GM11168 (cell line): ENCODE data around the gene TTLL4.
"Not testable (repeated sequence)": the region's sequence is repeated elsewhere in the genome, so short reads cannot be mapped to it uniquely, and the experiment has no call there.

Experiments
- in situ Hi-C: fragments of 300-500 bp; cut with MboI; formaldehyde crosslinking; loops from one replicate; pipeline ENCODE4 v1.12.0; 2022; ENCODE audit warnings: low sequenced_read_pairs; ENCODE audit not compliant: unreplicated experiment

Gene TTLL4, protein sequence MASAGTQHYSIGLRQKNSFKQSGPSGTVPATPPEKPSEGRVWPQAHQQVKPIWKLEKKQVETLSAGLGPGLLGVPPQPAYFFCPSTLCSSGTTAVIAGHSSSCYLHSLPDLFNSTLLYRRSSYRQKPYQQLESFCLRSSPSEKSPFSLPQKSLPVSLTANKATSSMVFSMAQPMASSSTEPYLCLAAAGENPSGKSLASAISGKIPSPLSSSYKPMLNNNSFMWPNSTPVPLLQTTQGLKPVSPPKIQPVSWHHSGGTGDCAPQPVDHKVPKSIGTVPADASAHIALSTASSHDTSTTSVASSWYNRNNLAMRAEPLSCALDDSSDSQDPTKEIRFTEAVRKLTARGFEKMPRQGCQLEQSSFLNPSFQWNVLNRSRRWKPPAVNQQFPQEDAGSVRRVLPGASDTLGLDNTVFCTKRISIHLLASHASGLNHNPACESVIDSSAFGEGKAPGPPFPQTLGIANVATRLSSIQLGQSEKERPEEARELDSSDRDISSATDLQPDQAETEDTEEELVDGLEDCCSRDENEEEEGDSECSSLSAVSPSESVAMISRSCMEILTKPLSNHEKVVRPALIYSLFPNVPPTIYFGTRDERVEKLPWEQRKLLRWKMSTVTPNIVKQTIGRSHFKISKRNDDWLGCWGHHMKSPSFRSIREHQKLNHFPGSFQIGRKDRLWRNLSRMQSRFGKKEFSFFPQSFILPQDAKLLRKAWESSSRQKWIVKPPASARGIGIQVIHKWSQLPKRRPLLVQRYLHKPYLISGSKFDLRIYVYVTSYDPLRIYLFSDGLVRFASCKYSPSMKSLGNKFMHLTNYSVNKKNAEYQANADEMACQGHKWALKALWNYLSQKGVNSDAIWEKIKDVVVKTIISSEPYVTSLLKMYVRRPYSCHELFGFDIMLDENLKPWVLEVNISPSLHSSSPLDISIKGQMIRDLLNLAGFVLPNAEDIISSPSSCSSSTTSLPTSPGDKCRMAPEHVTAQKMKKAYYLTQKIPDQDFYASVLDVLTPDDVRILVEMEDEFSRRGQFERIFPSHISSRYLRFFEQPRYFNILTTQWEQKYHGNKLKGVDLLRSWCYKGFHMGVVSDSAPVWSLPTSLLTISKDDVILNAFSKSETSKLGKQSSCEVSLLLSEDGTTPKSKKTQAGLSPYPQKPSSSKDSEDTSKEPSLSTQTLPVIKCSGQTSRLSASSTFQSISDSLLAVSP

DNA sequence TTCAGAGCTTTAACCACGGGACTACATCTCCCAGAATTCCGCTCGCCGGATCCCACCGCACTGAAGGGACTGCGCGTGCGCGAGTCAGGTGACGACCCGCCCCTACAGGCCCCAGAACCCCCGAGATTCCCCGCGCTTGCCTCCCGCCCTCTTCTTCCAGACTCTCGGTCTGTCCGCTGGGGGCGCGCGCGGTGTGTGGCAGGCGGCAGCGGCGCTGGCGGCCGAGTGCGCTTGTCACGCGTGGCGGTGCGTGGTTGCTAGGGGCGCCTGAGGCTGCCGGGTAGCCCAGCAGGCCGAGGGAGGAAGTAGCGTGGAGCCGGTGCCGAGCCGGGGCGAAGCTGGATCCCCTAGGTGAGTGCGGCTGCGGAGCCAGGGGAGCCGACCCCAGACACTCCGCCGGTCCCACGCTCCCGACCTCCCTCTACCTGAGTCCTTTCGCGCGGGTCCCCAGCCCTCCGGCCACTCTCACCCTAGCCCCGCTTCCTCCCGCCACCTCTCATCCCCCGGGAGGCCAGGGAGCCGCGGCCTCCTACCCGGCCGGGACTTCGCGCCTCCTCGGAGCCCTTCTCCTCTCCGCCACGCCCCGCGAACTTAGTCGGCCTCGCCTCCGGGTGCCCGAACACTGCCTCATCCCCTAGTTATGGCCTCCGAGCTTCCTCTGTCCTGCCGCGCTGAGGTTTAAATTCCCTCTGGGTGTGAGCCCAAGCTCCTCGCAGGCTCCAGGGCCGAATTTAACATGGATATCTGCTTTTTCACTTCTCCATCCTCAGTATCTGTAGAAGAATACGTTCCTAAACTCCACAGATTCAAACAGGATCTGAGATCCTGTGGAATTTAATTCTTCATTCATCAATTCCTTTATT is at the start of gene TTLL4:
TTLL4 (plus strand) TSS at position 149 of the 863 bp plus-strand sequence. CDS start 26,842 bp downstream, outside the sequence.
- in situ Hi-C loops: no loop called here

DNA sequence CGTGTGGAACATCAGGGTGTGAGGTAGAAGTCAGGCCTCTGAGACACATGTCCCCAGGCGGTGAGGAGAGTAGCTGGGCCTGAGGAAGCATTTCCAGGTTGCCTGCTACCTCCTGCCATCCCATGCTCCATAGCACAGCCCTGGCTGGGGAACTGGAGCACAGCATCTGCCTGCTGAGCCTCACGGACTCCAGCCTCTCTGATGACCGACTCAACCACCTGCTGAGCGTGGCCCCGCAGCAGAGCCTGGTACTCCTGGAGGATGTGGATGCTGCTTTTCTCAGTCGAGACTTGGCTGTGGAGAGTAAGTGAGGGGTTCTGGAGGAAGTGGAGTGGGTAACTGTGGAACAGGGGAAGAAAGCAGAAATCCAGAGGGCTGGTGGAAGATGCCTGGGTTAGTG is 48.3 kb upstream of the TTLL4 start:
- in situ Hi-C loops: loop anchor here (5.0 kb wide), 1 partner anchor 185 kb away; no protein-coding TSS in a partner anchor

DNA sequence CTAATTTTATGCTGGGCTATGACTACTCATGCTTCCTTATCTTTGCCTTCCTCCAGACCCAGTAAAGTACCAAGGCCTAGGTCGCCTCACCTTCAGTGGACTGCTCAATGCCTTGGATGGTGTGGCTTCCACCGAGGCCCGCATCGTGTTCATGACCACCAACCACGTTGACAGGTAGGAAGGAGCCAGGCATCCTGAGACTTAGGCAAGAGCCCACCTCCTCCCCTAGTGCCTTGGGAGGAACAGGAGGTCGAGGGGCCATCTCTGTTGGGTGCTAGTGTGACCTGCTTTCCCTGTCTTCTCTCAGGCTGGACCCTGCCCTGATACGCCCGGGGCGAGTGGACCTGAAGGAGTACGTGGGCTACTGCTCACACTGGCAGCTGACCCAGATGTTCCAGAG is 47.8 kb upstream of the TTLL4 start:
- in situ Hi-C loops: loop anchor here (5.0 kb wide), 1 partner anchor 184 kb away; no protein-coding TSS in a partner anchor

DNA sequence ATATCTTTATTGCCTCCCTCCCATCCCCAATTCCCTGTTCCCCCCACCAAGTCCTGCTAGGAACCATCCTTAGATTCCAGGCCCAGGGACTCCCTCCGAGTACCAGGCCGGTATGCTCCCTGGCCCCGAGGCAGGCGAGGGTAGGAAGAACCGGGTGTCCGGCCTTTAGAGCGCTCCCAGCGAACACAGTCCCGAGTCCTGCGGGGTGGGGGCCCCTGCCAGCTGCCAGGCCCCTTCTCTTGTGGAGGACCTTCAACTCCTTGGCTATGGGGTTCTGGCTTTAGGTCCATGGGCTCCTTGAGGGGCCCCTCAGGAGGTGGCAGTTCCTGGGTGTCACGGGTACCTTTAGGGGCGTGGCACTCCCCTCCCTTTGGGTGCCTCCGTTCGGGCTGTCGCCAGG is 46.7 kb upstream of the TTLL4 start:
- in situ Hi-C loops: loop anchor here (5.0 kb wide), 1 partner anchor 183 kb away; no protein-coding TSS in a partner anchor

DNA sequence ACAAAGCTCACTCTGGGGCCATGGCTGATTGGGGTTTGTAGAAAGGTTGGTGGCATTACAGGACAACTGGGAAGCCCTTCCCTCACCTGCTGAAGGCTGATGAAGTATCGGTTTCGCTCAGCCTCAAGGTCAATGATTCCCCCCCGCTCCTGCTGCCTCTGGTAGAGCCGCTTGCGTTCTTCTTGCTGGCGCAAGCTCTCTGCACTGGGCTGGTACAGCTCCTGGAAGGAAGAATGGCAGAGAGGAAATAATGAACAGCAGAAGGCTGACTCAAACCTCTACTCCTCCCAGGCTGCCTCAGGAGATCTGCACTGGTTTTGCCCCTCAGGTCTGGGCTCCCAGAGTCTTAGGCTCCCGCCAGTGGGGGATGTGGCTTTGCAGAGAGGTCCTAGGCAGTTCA is 46.0 kb upstream of the TTLL4 start:
- in situ Hi-C loops: loop anchor here (5.0 kb wide), 1 partner anchor 183 kb away; no protein-coding TSS in a partner anchor

DNA sequence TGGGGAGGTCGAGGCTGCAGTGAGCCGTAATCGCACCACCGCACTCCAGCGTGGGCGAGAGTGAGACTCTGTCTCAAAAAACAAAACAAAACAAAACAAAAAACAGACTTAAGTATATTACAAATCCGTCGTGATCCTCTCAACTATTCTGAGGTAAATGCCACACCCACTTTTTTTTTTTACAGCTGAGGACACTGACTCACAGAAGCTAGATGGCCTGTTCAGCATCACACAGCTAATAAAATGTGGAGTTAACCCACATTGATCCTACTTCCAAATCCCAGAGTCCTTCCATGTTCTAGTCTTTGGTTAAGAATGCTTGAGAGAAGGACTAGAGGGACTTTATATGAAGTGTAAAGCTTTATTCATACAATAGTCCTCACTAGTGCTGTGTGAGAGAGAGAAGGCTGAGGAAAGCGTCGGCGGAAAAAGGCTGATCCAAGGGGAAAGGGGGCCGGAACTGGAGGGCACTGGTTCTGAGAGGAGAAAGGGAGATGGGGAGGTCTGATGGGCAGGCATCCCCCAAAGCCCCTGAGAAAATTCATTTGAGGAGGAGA is 39.5 kb upstream of the TTLL4 start:
- in situ Hi-C loops: no loop called here

DNA sequence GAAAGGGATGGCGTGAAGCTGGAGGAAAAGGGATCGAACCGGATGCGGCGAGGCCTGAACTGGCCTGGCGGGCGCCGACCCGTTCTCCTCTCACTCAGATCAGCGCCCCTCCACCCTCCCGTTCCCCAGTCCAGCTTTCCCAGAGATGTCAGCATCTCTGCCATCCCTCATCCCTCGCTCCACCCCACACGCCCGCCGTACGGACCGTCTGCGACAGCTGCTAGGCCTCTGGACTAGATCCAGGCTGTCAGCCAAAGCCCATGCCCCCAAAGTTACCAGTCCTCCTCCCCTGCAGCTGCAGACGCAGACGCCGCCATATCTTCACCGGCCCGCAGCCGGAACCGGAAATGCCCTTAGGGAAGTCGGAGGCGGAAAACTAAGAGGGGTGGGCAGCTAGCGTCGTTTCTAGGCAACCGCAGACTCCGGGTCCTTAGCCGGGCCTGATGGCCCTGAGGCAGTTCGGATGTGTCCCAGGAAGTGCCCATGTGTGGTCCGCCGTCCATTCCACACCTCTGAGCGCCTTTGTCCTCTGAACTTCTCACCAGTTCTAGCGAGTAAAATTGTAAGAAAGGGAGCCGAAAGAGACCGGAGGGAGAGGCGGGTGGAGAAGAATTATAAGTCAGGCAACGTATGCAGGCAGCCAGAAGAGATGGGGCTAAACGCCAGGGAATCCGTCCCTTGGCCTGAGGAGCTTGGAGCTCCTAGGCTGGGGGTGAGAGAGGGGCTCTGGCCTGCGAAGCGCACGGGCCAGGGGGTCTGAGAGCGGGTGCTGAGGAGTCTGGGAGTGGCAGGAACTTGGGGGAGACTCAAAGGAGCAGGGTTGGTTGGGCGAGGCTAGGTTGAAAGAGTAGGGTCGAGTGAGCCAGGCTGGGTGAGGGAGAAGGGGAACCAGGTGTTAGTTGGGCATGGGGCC is 38.7 kb upstream of the TTLL4 start, which contains the start of the genes RNF25 and STK36:
RNF25 (minus strand) TSS at position 349 of the 913 bp plus-strand sequence; CDS start at position 317, 32 bp downstream.
STK36 (plus strand) TSS at position 433 of the 913 bp plus-strand sequence. CDS start 744 bp downstream, outside the sequence.
- in situ Hi-C loops: no loop called here

DNA sequence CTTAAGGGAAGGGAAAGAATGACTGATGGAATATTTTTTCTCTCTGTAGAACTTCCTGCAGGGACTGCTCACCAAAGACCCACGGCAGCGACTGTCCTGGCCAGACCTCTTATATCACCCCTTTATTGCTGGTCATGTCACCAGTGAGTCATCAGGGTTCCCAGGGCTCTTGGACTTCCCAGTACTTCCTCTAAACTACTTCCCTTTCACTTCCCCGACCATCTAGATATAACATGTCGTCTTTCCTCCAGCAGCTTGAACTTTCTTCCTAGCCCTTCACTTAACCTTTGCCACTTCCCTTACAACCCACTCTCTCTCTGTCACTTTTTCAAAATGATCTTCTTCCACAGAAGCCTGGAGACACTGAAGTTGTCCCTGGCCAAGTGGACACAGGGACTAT is 31.5 kb upstream of the TTLL4 start:
- in situ Hi-C loops: no loop called here

DNA sequence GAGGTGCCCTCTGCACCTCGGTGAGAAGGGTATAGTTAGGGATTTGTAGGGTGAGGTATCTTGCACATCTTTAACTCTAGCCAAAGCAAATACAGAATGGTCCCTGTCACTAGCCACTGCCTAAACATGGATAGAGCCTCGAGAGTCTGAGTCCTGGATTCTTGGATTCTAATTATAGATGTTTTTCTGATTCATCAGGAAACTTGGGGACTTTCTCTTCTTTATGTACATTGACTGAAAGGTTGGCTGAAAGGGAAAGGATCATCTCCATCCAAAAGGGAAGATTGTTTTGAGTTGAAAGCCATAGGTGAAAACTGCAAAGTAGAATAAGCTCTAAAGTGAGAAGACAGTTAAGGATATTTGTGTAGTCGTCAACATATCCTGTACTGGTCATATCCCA is 30.6 kb upstream of the TTLL4 start:
- in situ Hi-C loops: no loop called here

DNA sequence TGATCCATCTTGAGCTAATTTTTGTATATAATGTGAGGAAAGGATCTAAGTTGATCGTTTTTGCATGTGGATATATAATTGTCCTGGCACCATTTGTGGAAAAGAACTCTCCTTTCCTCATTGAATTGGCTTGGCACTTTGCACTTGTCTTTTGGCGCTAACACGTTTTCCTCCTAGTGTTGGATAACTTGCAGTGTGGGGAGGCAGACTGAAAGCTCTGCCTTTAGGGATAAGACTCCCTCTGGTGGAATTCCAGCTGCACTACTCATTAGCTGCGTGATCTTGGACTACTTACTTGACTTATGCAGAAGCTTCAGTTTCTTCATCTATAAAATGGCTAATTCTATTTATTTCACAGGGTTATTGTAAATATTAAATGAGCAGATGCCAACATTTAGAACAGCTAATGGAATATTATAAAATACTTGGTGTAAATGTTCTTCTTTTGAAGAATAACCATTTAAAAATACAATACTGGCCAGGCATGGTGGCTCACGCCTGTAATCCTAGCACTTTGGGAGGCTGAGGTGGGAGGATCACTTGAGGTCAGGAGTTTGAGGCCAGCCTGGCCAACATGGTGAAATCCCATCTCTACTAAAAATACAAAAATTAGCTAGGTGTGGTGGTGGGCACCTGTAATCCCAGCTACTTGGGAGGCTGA is 23.1 kb upstream of the TTLL4 start:
- in situ Hi-C loops: not testable (repeated sequence)

DNA sequence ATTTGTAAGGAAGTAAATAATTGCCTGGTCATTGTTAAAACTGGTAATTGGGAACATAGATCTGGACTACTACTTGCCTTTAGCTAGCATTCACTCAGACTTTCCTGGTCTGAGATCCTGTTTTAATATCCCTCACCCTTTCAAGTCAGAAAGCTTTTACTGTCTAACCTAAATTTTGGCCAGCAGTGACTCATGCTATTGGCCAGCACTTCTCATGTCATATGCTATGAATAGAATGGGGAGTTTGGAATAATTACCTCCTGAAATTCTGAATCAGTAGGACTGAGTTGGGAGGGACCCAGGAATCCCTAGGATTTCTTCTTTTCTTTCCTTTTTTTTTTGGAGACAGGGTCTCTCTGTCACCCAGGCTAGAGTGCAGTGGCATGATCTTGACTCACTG is 19.4 kb upstream of the TTLL4 start:
- in situ Hi-C loops: no loop called here

DNA sequence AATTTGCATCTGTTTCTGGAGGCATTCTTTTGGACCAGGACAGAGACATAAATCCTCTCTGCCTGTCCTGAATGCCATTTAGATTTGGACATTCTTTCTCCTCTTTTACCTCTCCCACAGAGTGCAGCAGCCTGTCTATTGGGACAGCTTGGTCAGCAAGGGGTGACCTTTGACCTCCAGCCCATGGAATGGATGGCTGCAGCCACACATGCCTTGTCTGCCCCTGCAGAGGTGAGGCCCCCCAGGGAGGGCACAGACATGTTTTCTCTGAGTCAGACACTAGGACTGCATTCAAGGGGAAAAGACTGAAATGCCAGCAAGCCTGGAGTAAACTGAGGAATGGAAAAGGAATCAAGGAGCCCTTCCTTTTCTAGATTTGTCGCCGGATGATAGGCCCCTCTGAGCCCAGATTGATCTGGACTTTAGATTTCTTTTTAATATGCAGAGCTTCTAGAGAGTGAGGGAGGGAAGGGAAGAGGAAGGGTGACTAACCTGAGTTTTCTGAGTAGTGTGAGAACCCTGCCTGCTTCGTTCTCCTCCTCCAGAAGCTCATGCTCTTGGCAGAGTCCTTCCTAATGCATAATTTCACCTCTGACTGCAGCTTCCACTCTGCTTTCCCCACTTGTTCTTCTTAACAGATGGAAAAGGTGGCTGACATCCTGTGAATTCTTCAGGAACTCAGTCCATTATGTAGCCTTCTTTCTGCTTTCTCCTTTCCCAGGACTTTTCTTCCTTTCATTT is 16.1 kb upstream of the TTLL4 start:
- in situ Hi-C loops: no loop called here

DNA sequence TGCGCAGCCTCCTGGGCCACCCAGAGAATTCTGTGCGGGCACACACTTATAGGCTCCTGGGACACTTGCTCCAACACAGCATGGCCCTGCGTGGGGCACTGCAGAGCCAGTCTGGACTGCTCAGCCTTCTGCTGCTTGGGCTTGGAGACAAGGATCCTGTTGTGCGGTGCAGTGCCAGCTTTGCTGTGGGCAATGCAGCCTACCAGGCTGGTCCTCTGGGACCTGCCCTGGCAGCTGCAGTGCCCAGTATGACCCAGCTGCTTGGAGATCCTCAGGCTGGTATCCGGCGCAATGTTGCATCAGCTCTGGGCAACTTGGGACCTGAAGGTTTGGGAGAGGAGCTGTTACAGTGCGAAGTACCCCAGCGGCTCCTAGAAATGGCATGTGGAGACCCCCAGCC is 11.8 kb upstream of the TTLL4 start:
- in situ Hi-C loops: no loop called here

DNA sequence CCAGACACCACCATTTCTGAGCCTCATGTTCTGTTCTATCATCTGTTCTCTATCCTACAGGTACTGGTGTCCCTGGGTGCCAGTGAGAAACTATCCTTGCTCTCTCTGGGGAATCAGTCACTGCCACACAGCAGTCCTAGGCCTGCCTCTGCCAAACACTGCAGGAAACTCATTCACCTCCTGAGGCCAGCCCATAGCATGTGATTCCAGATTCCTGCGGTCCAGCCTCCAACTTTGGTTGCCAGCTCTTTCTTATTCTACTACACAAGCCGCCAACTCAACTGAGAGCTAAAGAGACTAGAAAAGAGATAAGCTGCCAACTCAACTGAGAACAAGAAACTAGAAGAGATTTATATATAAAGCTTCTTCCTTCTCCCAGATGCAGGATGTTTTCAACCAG is 8.8 kb upstream of the TTLL4 start:
- in situ Hi-C loops: no loop called here

DNA sequence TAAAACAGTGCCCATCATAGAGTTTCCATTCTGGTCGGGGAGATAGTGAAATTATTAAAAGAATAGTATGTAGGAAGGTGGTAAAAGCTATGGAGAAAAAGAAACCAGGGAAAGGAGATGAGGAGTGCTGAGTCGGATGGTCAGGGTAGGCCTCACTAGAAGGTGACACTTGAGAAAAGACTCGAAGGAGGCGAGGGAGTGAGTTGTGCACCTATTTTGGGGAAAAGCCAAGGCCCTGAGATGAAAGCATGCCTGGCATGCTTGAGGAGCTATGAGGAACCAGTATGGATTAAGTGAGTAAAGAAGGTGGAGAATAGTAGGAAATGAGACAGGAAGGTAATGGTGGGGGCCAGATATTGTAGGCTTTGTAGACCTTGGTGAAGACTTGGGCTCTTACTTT is 7.3 kb upstream of the TTLL4 start:
- in situ Hi-C loops: no loop called here

DNA sequence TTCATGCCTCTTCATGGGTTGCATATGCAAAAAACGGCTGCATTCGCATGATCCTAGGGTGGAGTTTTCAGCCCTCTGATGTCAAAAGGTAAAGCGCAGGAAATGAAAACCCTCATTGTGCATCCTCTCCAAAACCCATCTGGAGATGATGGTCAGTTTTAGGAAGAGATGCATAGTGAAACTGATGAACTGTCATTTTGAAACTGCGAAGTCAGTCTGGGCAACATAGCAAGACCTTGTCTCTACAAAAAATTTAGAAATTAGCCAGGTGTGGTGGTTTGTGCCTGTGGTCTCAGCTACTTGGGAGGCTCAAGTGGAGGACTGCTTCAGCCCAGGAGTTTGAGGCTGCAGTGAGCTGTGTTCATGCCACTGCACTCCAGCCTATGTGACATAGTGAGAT is 2.5 kb upstream of the TTLL4 start:
- in situ Hi-C loops: no loop called here

DNA sequence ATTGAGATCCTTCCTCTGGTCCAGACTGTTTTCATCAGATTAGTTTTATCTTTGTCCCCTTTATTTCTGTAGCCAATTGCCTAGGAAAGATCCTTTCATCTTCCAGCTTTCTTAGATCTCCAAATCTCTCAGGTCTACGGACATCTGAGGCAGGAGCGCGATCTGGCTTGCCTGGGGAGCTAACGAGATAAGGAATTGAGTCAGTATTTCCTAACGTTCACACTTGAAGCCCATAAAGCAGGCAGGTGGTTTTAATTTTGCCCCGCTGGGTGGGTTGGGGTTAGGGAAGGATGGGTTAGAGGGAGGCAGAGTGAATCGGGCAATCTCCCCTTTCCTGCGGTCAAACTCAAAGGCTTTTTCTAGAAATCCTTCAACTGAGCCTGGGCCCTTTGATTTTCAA is 727 bp upstream of the TTLL4 start:
- in situ Hi-C loops: no loop called here
